Activated CD4-positive, CD25-positive, alpha-beta regulatory T cell treated with anti-CD3 and anti-CD28 coated beads, Interleukin-2, amount 50 U/mL, for 16 hours (primary cell): ENCODE results near the gene OPCML.

Source experiments
- DNase-seq: peaks from one replicate; pipeline ENCODE4 v3.0.0-alpha.2; 2020; ENCODE audit warnings: low read depth, low spot score

Gene OPCML

DNA sequence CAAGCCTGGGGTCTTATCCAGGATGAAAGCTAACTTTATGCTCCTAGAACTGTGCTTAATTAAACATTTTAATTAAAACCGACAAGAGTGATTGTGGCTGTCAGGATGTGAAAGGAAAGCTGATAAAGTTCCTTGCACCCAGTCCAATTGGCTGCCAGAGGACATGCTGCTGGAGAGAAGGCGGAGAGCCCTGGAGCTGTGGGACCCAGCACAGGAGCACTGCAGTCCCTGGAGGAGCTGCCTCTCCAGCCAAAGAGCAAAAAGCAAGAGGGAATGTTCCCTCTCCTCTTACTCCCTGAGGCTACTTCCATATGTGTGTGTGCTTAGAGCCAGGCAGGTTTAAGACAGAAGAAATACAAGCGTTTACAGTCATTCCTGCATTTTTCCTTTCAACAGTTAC is 118.6 kb downstream of the OPCML start:
- no peak for DNase-seq

DNA sequence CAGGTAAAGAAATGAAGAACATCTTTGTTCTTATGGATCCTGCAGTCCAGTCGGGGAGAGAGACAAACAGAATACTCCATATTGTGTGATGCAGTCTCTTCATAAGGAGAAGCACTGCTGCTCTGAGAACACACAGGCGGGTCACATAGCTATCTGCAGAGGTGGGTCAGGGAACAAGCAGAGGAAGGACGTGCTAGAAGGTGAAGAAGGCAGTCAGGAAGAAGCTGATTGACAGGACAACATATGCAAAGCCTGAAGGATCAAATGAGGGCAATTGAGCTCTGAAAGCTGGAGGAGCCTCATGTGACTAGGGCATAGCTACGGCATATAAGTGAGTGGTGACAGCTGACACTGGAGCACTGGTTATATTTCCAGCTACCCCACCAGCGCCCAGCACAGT is 122.5 kb downstream of the OPCML start:
- DNase-seq: no peak

DNA sequence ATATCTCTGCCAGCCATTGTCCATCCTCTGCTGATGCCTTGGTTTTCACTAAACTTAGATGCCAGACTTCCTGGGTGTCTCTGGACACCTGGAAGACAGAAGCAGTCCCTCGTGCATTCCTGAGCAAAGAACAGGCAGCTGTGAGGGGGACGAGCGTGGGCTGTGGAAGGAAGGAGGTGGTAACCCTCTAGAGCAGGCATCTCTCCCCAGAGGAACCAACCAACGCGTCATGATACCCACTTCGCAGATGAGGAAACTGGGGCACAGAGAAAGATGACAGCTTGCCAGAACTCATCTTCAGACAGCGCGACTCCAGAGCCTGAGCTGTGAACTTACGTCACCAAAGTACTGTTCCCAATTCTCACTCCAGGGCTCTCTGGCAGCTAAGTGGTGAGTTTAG is 123.4 kb downstream of the OPCML start:
- DNase-seq: no peak

DNA sequence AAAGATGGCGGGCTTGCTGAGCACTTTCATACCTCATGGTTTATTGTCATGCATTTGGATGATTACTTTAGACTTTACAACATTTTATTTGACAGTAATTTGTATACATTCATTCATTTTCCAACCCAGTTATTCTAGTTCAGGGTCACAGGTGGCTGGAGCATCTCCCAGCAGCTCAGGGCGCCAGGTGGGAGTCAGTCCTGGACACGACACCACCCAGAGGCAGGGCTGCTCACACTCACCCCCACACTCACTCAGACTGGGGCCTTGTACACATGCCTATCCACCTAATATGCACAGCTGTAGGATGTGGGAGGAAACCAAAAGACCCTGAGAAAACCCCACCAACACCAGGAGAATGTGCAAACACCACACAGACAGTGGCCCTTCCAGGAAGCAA is 123.9 kb downstream of the OPCML start:
- DNase-seq: no peak

DNA sequence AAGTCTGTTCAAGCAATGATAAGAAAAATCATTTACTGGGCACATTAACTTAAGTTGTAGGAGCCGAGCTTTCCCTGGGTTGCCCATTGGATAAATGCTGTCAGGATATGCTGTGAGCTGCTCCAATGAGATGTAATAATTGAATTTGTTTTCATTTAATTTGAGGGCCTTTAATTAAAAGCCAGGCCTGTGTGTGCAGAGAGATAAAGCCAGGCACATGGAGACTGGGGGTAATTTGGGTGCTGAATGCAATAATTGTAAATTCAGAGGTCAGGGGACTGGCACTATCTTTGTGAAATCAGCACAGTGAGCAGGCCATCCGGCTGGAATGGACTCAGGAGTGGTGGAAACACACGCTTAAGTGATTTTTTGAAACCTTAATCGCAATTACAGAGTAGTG is 125.8 kb downstream of the OPCML start:
- DNase-seq: no peak

DNA sequence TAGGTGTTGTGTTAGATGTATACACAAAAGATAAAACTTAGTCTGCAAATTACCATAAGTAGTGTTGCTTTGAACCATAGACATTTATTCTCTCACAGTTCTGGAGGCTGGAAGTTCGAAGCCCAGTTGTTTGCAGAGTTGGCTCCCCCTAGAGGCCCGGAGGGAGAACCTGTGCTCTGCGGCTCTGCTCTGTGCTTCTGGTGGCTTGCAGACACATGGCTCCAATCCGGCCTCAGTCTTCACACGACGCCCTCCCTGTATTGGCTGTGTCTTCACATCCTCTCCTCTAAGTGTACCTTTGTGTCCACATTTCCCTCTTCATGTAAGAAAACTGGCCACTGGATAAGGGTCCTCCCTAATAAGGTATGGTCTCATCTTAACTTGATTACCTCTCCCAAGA is 128.4 kb downstream of the OPCML start:
- no peak for DNase-seq

DNA sequence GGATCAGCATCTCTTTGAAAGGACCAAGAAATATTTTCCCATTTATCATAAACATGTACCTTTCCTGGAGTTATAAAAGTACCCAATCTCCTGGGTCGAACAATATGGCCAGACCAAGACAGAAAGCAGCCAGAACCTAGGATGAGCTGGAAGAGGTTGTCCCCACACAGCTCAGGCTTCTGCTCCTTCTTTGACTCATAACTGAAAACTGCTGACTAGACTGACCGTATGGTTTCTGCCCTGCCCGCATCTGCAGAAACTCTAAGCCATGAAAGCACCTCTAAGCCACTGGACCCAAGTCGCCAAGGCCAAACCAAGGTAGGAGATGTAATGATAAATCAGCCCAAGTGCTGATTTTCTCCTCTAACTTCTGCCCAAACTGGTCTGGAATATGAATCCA is 129.8 kb downstream of the OPCML start:
- no peak for DNase-seq

DNA sequence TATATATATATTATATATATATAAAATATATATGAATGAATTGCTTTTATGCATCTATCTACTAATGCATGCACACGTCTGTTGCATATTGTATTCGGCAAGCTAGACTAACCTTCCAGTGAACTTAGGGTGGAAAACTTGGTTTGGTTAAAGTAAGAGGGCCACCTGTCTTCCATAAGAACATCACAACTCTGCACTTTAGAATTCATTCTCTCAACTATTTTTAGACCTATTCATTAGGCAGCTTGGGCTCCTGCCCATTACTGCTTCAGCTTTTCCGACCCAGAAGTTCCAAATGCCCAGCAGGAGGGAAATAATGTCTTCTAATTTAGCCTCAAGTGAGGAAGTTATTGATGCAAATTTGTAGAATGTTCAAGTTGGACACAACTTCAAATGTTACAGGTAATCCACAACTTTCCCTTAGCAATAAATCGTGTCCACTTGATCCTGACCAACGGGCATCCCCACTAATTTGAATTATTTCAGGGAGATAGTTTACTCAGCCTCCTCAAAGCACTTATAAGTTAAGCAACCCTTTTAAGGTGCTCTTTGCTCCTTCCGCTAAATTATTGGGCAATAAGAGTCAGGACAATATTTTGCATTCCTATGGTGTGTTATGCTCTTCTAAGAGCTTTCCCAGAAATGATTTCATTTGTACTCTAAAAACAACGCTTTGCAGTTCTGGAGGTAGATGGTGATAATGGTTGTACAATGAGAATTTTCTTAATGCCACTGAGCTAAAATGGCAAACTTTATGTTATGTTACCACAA is 132.3 kb downstream of the OPCML start:
- DNase-seq: no peak

DNA sequence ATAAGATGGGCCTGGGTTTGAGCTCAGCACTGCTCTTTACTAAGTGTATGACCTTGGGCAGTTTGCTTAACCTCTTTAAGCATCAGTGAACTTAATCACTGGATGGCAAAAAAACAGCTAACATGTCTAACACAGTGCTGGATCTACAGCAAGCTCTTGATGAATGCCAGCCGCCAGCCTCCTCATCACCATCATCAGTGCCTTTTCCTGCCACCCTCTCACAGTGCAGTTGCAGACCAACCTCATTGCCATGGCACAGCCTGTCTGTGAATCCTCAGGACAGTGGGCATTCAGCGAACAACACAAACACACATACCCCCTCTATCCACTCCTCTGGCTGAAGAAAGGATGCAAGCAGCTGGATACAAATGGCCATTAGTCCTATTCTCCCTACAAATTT is 133.0 kb downstream of the OPCML start:
- no peak for DNase-seq

DNA sequence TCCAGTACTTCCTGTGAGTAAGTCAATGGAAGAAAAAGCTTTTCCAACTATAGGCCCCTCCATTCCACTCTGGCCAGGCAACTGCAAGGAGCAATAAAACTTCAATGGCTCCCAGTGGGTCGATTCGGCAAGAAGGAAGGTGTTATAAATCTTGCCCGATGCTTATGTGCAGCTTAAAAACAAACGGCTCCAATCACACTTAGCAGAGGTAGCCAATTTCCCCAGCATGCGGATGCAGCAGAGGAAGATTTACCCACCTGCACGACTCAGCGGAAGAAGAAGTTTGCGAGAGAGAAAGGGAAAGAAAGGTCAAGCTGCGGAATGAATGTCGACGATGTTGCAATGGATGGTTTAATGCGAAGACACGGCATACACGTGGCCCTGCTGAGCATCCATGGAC is 141.5 kb downstream of the OPCML start:
- DNase-seq: no peak

DNA sequence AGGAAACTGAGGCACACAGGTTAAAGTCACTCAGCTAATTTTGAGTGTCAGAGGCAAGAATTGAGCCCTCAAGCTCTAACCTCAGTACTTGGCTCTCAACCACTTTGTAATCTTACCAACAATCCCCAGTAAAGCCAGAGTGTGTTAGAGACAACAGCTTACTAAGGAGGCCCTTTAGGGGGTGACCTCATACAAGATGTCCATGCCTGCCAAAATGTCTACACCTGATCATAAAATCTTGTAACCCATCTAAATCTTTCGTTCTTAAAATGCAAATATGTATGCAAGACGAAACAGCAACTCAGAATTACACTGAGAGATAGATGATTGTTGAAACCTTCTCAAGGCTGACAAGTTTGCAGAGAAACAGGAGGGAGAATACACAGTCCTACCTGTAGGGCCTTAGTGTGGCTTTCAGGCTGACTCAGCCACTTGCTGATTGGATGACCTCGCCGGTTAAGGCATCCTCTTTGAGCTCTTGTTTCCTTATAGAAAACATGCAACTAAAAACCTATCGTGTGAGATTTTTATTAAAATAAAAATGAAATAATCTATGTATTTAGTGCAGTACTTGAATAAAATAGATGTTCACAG is 143.2 kb downstream of the OPCML start:
- no peak for DNase-seq

DNA sequence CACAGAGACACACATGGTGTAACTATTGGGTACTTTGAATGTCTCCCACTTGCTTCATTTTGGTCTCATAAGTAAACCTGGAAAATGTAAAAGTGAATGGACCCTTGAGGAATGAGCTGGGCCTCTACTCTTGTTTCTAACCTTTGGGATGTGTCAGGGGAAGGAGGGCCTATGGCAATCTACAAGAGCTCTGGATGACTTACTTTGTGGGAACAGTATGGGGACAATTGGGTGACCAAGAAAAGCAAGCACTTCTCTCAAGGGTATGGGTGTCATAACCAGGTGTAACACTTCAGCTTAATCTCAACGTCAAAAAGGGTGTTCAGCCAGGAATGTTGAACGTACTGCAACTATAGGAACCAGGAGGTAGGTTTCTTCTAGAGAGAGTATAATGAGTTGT is 144.0 kb downstream of the OPCML start:
- DNase-seq: no peak

DNA sequence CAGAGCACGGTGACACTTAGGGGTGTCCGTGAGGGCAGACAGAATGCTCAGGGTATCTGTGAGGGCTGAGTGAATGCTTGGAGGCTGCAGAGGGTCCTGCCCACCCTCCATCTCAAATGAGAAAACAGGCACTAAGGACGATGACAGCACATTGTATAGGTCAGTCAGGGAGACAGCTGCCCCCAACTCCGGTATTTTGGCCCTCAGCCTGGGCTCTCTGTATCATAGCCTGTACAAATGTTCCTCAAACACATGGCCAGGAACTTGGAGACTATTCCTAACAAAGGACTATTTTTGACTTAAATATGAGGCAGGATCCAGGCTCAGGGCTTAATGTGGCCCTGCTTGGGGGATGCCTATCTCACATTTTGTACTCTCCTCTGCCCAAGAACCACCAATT is 145.4 kb downstream of the OPCML start:
- DNase-seq: no peak

DNA sequence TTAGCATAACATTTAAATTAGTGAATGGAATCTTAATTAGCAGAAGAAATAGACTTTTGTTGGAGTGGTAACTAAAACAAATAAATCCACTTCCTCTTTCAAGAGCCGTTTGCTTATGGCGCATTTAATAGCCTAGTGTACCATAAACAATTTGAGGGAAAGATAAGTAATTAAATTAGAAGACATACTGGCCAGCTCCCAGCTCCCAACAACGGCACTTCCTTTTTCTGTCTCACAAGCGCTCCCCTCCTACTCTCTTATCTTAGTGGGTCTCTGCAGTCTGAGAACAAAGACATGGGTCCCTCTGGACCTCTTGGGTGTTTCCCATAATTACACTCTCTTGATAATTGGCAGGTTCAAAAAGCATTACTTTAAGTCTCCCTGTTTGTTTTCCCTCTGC is 146.0 kb downstream of the OPCML start:
- DNase-seq: no peak

DNA sequence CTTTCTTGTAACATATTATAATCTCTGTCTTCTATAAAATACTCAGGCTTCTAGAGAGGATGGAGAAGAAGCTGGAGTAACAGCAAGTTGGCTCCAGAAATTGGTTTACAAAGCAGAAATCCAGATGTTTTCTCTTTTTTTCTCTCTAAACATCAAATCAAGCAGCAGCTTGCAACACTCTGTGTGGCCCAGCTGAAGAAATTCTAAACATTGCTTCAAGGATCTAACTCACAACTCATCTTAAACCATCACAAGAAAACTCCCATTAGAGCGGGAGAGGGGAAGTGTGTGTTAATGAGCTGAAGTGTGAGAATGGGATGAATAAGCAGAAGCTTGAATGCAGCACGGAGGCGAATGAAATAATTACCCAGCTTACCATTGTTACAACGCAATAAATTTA is 146.5 kb downstream of the OPCML start:
- DNase-seq: no peak

DNA sequence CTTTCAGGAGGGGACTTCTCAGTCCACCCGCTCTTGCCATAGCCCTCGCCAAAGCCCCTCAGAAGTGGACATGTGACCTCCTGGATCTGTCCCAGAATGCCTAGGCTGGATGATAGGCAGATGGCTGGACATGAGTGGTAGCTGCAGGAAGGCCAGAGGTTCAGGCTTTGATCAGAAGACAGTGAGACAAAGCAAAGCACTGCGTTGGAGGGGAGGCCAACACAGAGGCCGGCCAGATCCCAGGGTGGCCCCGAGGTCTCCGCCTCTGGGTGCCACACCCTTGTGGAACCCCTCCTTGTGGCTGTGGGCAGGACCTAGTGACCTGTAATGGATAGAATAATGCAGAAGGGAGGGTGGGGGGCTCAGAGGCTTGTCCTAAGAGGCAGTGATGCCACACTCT is 147.6 kb downstream of the OPCML start:
- DNase-seq: no peak

DNA sequence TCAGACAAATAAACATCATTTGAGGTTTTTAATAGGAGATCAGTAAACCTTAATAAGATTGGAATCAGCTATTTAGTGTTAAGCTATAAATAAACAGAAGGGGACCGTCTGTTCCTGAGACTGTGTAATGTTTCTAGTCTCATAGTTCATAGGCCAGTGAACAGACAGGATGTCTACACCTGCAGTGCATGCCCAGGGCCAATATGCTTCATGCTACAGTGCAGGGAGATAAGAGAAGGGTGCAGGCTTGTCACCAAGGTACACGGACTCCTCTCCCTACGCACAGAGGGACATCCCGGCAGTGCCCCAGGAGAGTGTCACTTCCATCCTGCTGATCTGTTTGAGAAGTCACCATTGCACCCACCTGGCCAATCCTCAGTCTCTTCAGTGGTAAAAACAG is 148.6 kb downstream of the OPCML start:
- no peak for DNase-seq

DNA sequence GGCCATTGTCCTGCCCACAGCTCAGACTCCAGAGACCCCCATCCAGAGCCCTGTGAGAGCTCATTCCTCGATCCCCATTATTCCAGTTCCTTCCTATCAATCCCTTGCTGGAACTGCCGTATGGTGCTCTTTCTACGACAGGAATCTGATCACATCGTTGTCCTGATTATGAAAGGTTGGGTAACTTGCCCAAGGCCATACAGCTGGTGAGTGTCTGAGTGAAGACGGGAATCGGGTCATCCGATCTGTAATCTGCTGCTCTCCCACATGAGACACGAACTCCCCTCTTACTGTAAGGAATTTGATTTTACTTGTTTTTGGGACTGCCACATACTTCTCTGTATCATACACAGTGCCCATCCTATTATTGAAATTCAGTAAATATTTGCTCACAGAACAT is 149.1 kb downstream of the OPCML start:
- DNase-seq: no peak

DNA sequence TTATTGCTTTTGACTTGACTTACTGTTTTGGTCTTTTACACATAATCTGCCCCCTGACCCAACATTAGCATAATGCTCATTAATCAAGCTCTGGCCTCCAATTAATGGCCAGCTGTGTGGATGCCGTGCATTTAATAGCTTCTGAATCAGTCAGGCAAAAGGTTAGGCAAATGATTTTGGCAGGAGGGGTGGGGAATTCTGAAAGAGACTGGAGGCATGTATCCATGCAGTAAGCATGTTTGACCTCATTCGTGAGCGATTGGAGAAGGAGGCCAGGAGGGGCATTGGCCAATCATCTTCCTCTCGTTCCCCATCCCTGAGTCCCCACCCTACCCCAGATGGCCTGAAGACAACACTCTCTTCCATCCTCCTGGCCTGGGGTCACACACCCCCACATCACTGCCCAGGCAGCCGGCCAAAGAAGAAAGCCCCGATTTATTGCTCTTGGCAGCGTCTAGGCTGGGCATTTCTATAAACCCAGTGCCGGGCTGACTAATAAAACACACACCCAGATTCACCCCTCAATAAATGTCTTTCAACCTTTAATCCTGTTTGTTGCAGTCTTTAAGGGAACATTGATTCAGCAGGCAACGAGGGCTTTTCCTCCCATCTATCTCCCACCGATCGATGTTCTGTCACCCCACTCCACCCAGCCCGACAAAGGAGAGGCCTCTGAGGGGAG is 150.0 kb downstream of the OPCML start:
- DNase-seq: no peak

DNA sequence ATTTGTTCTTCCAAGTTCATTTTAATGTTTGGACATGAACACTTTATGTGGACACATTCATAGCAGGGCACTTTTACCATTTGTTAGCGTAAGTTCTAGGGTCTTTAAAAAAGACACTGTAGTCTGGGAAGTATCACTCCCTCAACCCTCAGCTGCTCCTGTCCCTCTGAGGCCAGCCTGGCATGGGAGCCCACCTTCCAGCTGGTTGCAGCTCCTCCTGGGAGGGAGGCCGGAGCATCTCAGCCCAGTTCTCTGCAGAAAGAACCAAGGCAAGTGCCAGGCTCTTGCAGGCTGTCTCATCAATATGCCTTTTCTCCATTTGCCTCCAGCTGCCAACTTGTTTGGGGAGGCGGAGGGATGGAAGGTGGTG is 150.6 kb downstream of the OPCML start:
- no peak for DNase-seq

DNA sequence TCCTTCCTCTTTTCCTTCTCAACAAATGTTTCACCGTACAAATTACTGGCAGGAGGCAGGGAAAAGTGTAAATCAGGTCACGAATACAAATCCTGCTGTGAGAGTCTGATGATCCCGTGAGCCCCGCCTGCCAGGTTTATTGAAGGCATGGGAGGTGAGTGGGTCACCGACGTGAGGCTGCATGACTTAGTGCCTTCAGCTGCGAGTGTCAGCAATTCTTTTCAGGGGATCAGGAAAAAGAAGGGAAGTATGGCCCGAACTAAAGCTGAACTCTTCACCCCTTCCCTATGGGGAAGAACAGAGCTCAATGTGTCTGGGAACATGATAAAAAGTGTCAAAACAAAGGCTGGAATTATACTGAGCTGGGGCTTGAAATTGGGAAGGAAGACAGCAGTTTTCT is 166.2 kb downstream of the OPCML start:
- no peak for DNase-seq

DNA sequence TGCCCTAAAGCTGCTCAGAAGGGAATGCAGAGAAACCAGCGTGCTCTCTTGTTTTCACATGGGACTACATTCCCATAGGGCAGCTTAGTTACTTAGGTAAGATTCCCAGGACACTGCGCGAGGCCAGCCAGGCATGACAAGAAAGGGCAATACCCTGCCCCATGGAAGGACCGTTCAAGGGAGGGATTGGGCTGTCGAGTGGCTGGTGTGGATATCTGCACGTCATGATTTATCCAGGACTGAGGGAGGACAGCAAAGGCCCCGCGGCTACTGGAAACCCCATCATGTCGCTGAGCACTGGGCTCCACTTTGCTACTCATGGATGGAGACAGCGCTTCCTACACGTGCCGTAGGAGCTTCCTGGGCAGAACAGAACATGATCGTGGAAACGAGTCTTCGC is 169.4 kb downstream of the OPCML start:
- DNase-seq: no peak

DNA sequence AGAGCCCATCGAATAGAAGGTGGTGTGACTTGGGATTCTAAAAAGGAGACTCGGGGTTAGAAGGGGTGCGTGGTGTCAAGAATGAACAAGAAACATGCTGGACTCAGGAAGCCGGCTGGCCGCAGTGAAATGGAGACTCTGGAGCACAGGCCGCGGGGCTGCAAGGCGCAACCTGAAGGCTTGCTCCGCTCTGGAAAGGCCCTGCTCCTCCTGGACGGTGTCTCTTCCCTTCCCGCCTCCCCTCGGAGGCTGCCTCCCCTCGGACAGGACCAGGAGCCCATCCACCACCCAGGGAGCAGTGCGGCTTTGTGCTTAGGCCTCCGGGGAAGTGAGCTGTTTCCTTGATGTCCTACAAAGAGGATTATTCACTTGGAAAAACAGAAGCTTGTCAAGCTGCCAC is 170.1 kb downstream of the OPCML start:
- DNase-seq: no peak

DNA sequence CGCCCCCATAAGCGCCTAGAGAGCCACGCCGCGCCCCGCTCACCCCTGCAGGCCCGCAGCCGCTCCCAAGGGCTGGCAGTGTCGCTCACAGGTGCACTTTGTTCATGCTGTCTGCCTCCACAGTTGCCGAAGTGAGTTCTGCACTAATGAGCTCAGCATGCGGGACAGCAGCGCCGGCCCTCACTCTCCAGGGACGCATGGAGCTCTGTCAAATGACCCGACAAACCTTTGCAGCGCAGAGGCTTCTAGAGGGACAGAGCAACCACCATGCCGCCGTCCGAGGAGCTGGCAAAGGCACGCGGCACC is 170.7 kb downstream of the OPCML start:
- DNase-seq: no peak
